Measurements from ENCODE around the gene MEF2A. TPM values are rescaled to one million over a fixed set of nuclear protein-coding genes. Genes with fewer than 3 reads are reported as not detected.
"Not testable (repeated sequence)": the region's sequence is repeated elsewhere in the genome, so short reads cannot be mapped to it uniquely, and the experiment has no call there.

The MEF2A gene
- total RNA-seq, 1 donor from 2014 or later, result 49.5 TPM

DNA sequence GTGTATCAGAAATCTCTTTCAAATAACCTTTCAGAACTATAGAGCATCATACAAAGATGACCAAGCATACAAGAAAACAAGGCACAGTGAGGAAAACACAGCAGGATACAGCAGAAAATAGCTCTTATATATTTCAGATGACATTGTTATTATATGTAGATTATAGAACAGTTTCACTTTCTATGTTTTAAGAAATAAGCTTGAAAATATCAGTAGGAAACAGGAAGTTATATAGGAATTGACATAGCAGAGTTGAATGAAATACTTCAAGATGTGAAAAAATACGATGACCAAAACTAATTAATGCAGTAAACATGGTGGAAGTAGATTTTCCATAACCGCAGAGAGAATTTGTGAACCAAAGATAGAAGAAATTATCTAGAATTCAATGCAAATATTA is 92.2 kb downstream of the MEF2A start:
- no peak for DNase-seq
- no peak overlapping the region for H3K27ac Mint-ChIP-seq (ENCODE audit: unreplicated experiment)
- H3K36me3 Mint-ChIP-seq (ENCODE audit: unreplicated experiment), result no peaks in the 10 kb centered on the region
- H3K27me3 Mint-ChIP-seq (ENCODE audit: unreplicated experiment), result no peaks in the 10 kb centered on the region
- H3K4me3 Mint-ChIP-seq (ENCODE audit: unreplicated experiment), result no peak overlapping the region
- no peaks in the 10 kb centered on the region for H3K4me1 Mint-ChIP-seq (ENCODE audit: low read depth, unreplicated experiment)
- H3K9me3 Mint-ChIP-seq (ENCODE audit: unreplicated experiment), result no peaks in the 10 kb centered on the region
- TF ChIP-seq, protein P1, sequence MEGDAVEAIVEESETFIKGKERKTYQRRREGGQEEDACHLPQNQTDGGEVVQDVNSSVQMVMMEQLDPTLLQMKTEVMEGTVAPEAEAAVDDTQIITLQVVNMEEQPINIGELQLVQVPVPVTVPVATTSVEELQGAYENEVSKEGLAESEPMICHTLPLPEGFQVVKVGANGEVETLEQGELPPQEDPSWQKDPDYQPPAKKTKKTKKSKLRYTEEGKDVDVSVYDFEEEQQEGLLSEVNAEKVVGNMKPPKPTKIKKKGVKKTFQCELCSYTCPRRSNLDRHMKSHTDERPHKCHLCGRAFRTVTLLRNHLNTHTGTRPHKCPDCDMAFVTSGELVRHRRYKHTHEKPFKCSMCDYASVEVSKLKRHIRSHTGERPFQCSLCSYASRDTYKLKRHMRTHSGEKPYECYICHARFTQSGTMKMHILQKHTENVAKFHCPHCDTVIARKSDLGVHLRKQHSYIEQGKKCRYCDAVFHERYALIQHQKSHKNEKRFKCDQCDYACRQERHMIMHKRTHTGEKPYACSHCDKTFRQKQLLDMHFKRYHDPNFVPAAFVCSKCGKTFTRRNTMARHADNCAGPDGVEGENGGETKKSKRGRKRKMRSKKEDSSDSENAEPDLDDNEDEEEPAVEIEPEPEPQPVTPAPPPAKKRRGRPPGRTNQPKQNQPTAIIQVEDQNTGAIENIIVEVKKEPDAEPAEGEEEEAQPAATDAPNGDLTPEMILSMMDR (IDR thresholded peaks at IDR 0.05; ENCODE audit: partially characterized antibody, unreplicated experiment), result no peak

- H3K4me3 Mint-ChIP-seq (ENCODE audit: unreplicated experiment), result no peak overlapping the region
- no peaks in the 10 kb centered on the region for H3K36me3 Mint-ChIP-seq (ENCODE audit: unreplicated experiment)
- TF ChIP-seq, protein P1 (IDR thresholded peaks at IDR 0.05; ENCODE audit: partially characterized antibody, unreplicated experiment), result no peak
- no peaks in the 10 kb centered on the region for H3K27me3 Mint-ChIP-seq (ENCODE audit: unreplicated experiment)
- H3K27ac Mint-ChIP-seq (ENCODE audit: unreplicated experiment), result no peak overlapping the region
- no peaks in the 10 kb centered on the region for H3K9me3 Mint-ChIP-seq (ENCODE audit: unreplicated experiment)
- no peak for DNase-seq
- no peaks in the 10 kb centered on the region for H3K4me1 Mint-ChIP-seq (ENCODE audit: low read depth, unreplicated experiment)
These were observed 97.1 kb downstream of the MEF2A start for GRCh38 chr15:99662903-99663302.

- H3K36me3 Mint-ChIP-seq (ENCODE audit: unreplicated experiment); H3K4me3 Mint-ChIP-seq (ENCODE audit: unreplicated experiment); H3K9me3 Mint-ChIP-seq (ENCODE audit: unreplicated experiment); DNase-seq; H3K27ac Mint-ChIP-seq (ENCODE audit: unreplicated experiment); H3K4me1 Mint-ChIP-seq (ENCODE audit: low read depth, unreplicated experiment); H3K27me3 Mint-ChIP-seq (ENCODE audit: unreplicated experiment): not testable (repeated sequence)
These were observed 100.3 kb downstream of the MEF2A start for GRCh38 chr15:99666073-99666472.

DNA sequence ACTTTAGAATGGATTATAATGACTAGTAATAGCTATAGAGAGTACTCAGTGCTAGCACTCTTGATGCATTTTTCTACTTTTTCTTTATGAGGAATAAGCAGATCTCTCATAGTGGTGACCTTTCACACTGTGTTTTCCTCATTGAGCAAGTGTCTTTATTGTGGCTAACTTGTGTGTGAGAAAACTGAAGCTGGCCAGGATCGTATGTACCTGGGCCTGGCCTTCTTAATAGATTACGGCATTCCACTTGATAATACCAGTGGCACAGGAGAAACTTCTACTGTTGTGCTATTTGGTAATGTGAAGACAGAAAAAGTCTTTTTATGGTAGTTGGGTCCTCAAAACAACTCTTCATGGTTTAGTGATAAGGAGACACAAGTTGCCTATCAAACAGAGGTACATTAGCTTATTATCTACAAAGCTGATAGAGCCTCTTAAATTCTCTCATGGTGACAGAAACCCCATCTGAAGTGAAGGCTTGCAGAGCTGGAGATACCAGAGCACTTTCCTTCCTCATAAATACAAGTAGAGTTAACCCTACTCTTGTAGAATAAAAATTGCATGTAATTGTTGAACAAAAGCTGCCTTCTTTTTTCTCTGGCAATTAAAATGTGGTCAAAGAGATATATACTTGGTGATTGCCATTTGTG is 102.9 kb downstream of the MEF2A start:
- DNase-seq, result no peak
- no peaks in the 10 kb centered on the region for H3K4me1 Mint-ChIP-seq (ENCODE audit: low read depth, unreplicated experiment)
- H3K4me3 Mint-ChIP-seq (ENCODE audit: unreplicated experiment), result no peak overlapping the region
- H3K36me3 Mint-ChIP-seq (ENCODE audit: unreplicated experiment), result no peaks in the 10 kb centered on the region
- H3K9me3 Mint-ChIP-seq (ENCODE audit: unreplicated experiment), result no peaks in the 10 kb centered on the region
- H3K27ac Mint-ChIP-seq (ENCODE audit: unreplicated experiment), result no peak overlapping the region
- H3K27me3 Mint-ChIP-seq (ENCODE audit: unreplicated experiment), result no peaks in the 10 kb centered on the region
- TF ChIP-seq, protein P1 (IDR thresholded peaks at IDR 0.05; ENCODE audit: partially characterized antibody, unreplicated experiment), result no peak

- no peaks in the 10 kb centered on the region for H3K27me3 Mint-ChIP-seq (ENCODE audit: unreplicated experiment)
- TF ChIP-seq, protein P1 (IDR thresholded peaks at IDR 0.05; ENCODE audit: partially characterized antibody, unreplicated experiment), result no peak
- H3K9me3 Mint-ChIP-seq (ENCODE audit: unreplicated experiment), result no peaks in the 10 kb centered on the region
- no peaks in the 10 kb centered on the region for H3K36me3 Mint-ChIP-seq (ENCODE audit: unreplicated experiment)
- H3K4me1 Mint-ChIP-seq (ENCODE audit: low read depth, unreplicated experiment), result no peaks in the 10 kb centered on the region
- no peak overlapping the region for H3K27ac Mint-ChIP-seq (ENCODE audit: unreplicated experiment)
- no peak overlapping the region for H3K4me3 Mint-ChIP-seq (ENCODE audit: unreplicated experiment)
- DNase-seq, result no peak
These were observed 103.5 kb downstream of the MEF2A start for GRCh38 chr15:99669250-99669649.

Data from glutamatergic neuron (in vitro differentiated cells).